HEK293 (cell line): ENCODE data around the gene CPLX1.

Experiments
- BCL11A ChIP-seq: fragments of 450-650 bp; formaldehyde crosslinking; IDR thresholded peaks from 2 replicates; pipeline ENCODE4 v1.5.1; 2016; ENCODE audit warnings: low read depth, missing biosample characterization, missing genetic modification characterization
- CTCF ChIP-seq: fragments of 450-650 bp; formaldehyde crosslinking; IDR thresholded peaks from 2 replicates; pipeline ENCODE4 v1.5.1; 2016; ENCODE audit warnings: missing biosample characterization, missing genetic modification characterization
- ZNF274 ChIP-seq, 2 experiments: fragments of 200-500 bp in 1 of 2; fragments of 450-650 bp in 1 of 2; sonication (Bioruptor generic) in 1 of 2; formaldehyde crosslinking in 1 of 2; IDR thresholded peaks; 2 replicates each; pipeline versions ENCODE4 v1.5.1 to v1.6.1; 2014 to 2016; ENCODE audit warnings: borderline replicate concordance in 1 of 2, inconsistent platforms in 1 of 2, low read length in 1 of 2, missing biosample characterization in 1 of 2, missing genetic modification characterization in 1 of 2

DNA sequence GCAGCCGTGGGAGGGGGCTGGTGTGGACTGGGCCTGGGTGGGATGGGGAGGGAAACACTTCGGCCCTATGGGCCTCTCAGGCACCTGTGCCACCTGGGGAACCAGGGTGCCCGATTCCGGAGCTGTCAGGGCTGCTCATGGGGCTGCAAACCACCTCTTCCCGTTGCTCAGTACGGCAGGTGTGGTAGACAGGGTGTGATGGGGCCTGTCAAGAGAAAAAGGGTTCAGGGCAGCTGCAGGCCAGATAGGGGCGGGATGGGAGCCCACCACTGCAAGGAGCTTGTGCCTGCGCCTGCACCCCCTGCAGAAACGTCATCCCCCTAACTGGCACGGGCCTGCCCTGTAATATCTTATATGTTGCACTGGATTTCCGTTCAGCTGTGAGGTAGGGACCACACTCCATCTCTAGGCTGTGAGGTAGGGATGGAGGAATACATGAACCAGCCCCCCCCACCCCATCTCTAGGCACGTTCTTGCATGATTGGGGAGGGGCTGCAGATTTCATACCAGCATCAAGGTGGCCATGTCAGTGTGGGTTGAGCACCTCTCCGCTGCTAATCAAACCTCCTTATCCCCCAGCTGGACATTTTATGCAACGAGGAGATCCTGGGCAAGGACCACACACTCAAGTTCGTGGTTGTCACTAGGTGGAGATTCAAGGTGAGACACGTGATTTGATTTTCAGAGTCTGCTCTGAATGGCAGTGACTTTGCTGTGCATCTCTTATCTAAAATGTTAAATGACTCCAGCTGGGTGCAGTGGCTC, 61.3 kb downstream of the CPLX1 start:
- no peak for TF ChIP-seq CTCF
- TF ChIP-seq ZNF274 (IDR thresholded peaks at IDR 0.05; ENCODE audit: low read length): no peak
- no peak for TF ChIP-seq ZNF274 (tag by site-specific recombination; IDR thresholded peaks at IDR 0.05; ENCODE audit: borderline replicate concordance)
- no peak for TF ChIP-seq BCL11A (tag by site-specific recombination)
